ENCODE data around the gene PCDHGB4. TPM values are rescaled to one million over a fixed set of nuclear protein-coding genes. Genes with fewer than 3 reads are reported as not detected.

The PCDHGB4 gene
- total RNA-seq, 1 experiment from 2014 or later = 0.63 TPM

GRCh38 chr5:141412854-141413539 is 25.5 kb downstream of the PCDHGB4 start, which contains the start of gene PCDHGA10:
Gene PCDHGA10 (plus strand): TSS chr5:141412987. CDS start chr5:141413176, 189 bp downstream.

GRCh38 chr5:141417494-141418172 is 30.1 kb downstream of the PCDHGB4 start, which contains the start of gene PCDHGB7:
Gene PCDHGB7 (plus strand): TSS chr5:141417677. CDS start chr5:141417860, 183 bp downstream.

DNA sequence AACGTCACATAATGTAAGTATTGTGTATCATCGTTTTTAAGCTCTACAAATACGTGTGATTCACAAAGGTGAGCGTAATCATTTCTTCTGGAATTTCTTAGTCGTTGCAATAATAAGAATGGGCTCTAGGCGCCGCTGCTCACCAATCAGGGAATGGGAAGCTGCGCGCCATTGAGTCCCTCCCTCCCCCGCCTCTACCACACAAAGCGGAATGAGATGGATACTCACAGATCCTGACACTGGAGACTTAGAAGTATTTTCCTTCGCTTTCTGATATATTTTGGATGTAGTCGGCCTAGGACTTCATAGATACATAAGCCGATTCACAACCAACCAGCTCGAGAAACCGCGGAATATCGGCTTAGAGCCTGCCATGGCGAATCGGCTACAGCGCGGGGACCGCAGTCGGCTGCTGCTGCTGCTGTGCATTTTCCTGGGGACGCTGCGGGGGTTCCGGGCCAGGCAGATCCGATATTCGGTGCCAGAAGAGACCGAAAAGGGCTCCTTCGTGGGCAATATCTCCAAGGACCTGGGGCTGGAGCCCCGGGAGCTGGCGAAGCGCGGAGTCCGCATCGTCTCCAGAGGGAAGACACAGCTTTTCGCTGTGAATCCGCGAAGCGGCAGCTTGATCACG is 33.5 kb downstream of the PCDHGB4 start, which contains the start of gene PCDHGA11:
Gene PCDHGA11, plus strand, starts transcription at position 197 of the 634 bp plus-strand sequence. Its CDS starts 177 bp downstream, at position 374.

DNA sequence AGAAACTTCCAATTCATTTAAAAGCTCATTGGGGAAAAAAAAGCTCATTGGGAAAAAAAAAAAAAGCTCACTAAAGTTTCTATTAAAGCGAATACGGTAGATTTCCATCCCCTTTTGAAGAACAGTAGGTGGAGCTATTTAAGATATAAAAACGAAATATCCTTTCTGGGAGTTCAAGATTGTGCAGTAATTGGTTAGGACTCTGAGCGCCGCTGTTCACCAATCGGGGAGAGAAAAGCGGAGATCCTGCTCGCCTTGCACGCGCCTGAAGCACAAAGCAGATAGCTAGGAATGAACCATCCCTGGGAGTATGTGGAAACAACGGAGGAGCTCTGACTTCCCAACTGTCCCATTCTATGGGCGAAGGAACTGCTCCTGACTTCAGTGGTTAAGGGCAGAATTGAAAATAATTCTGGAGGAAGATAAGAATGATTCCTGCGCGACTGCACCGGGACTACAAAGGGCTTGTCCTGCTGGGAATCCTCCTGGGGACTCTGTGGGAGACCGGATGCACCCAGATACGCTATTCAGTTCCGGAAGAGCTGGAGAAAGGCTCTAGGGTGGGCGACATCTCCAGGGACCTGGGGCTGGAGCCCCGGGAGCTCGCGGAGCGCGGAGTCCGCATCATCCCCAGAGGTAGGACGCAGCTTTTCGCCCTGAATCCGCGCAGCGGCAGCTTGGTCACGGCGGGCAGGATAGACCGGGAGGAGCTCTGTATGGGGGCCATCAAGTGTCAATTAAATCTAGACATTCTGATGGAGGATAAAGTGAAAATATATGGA is 43.0 kb downstream of the PCDHGB4 start, which contains the start of gene PCDHGA12:
Gene PCDHGA12, plus strand, starts transcription at position 176 of the 782 bp plus-strand sequence. Its CDS starts 253 bp downstream, at position 429.

Other genes starting within 250 kb of the PCDHGB4 start
- 0.74 to 1.2 TPM (median 0.88 TPM) in 5 replicates for gene PCDHB6, start 237.6 kb upstream of the PCDHGB4 start, total RNA-seq (2022; extraction: Qiagen RNA extraction)
- gene PCDHB7, start 215.1 kb upstream of the PCDHGB4 start, total RNA-seq (2022; extraction: Qiagen RNA extraction) = 0.02 TPM in 1 of 5 replicates, not detected in the others
- 0.15 to 0.41 TPM (median 0.29 TPM) in 5 replicates for gene PCDHB8, start 209.9 kb upstream of the PCDHGB4 start, total RNA-seq (2022; extraction: Qiagen RNA extraction)
- gene PCDHB16, start 205.3 kb upstream of the PCDHGB4 start, total RNA-seq (2022; extraction: Qiagen RNA extraction) = 0.05 to 0.15 TPM (median 0.09 TPM) in 5 replicates
- gene PCDHB9, start 200.5 kb upstream of the PCDHGB4 start, total RNA-seq (2022; extraction: Qiagen RNA extraction) = 0.02 to 0.07 TPM in 2 of 5 replicates, not detected in the others
- 0.06 to 0.08 TPM (median 0.07 TPM) in 3 of 5 replicates, not detected in the others for gene PCDHB10, start 195.3 kb upstream of the PCDHGB4 start, total RNA-seq (2022; extraction: Qiagen RNA extraction)
- 0.07 to 0.08 TPM (median 0.07 TPM) in 4 of 5 replicates, not detected in the other for gene PCDHB11, start 188.1 kb upstream of the PCDHGB4 start, total RNA-seq (2022; extraction: Qiagen RNA extraction)
- 0.03 to 0.05 TPM in 2 of 5 replicates, not detected in the others for gene PCDHB12, start 179.0 kb upstream of the PCDHGB4 start, total RNA-seq (2022; extraction: Qiagen RNA extraction)
- gene PCDHB13, start 173.8 kb upstream of the PCDHGB4 start, total RNA-seq (2022; extraction: Qiagen RNA extraction) = 0.04 to 0.09 TPM (median 0.07 TPM) in 5 replicates
- 0.01 to 0.09 TPM (median 0.06 TPM) in 5 replicates for gene PCDHB14, start 164.4 kb upstream of the PCDHGB4 start, total RNA-seq (2022; extraction: Qiagen RNA extraction)
- gene PCDHB15, start 142.3 kb upstream of the PCDHGB4 start, total RNA-seq (2022; extraction: Qiagen RNA extraction) = 0.05 to 0.16 TPM (median 0.05 TPM) in 5 replicates
- gene SLC25A2, start 83.6 kb upstream of the PCDHGB4 start, total RNA-seq (2022; extraction: Qiagen RNA extraction) = not detected in 5 replicates
- gene TAF7, start 66.9 kb upstream of the PCDHGB4 start, total RNA-seq (2022; extraction: Qiagen RNA extraction) = 61.8 to 74.9 TPM (median 70.3 TPM) in 5 replicates
- gene PCDHGA1, start 57.2 kb upstream of the PCDHGB4 start, total RNA-seq (2022; extraction: Qiagen RNA extraction) = 0.22 to 0.32 TPM (median 0.26 TPM) in 5 replicates
- 0.46 to 0.83 TPM (median 0.69 TPM) in 5 replicates for gene PCDHGA2, start 48.9 kb upstream of the PCDHGB4 start, total RNA-seq (2022; extraction: Qiagen RNA extraction)
- 0.02 to 0.05 TPM (median 0.03 TPM) in 4 of 5 replicates, not detected in the other for gene PCDHGA3, start 43.9 kb upstream of the PCDHGB4 start, total RNA-seq (2022; extraction: Qiagen RNA extraction)
- 1.5 to 2.2 TPM (median 1.8 TPM) in 5 replicates for gene PCDHGB1, start 37.6 kb upstream of the PCDHGB4 start, total RNA-seq (2022; extraction: Qiagen RNA extraction)
- 0.08 to 0.21 TPM (median 0.14 TPM) in 5 replicates for gene PCDHGA4, start 32.7 kb upstream of the PCDHGB4 start, total RNA-seq (2022; extraction: Qiagen RNA extraction)
- 0.05 to 0.16 TPM (median 0.11 TPM) in 5 replicates for gene PCDHGB2, start 27.7 kb upstream of the PCDHGB4 start, total RNA-seq (2022; extraction: Qiagen RNA extraction)
- gene PCDHGA5, start 23.5 kb upstream of the PCDHGB4 start, total RNA-seq (2022; extraction: Qiagen RNA extraction) = 0.09 to 0.21 TPM (median 0.15 TPM) in 5 replicates
- gene PCDHGB3, start 17.5 kb upstream of the PCDHGB4 start, total RNA-seq (2022; extraction: Qiagen RNA extraction) = 0.09 to 0.43 TPM (median 0.21 TPM) in 5 replicates
- 0.12 to 0.32 TPM (median 0.29 TPM) in 5 replicates for gene PCDHGA6, start 13.8 kb upstream of the PCDHGB4 start, total RNA-seq (2022; extraction: Qiagen RNA extraction)
- gene PCDHGA7, start 5.0 kb upstream of the PCDHGB4 start, total RNA-seq (2022; extraction: Qiagen RNA extraction) = 0.73 to 1.1 TPM (median 0.95 TPM) in 5 replicates
- gene PCDHGA8, start 4.9 kb downstream of the PCDHGB4 start, total RNA-seq (2022; extraction: Qiagen RNA extraction) = 0.03 to 0.05 TPM (median 0.04 TPM) in 3 of 5 replicates, not detected in the others
- gene PCDHGB5, start 10.2 kb downstream of the PCDHGB4 start, total RNA-seq (2022; extraction: Qiagen RNA extraction) = 2.0 to 2.7 TPM (median 2.5 TPM) in 5 replicates
- 0.04 to 0.07 TPM (median 0.05 TPM) in 4 of 5 replicates, not detected in the other for gene PCDHGA9, start 15.1 kb downstream of the PCDHGB4 start, total RNA-seq (2022; extraction: Qiagen RNA extraction)
- 0.08 to 0.15 TPM (median 0.13 TPM) in 5 replicates for gene PCDHGB6, start 20.3 kb downstream of the PCDHGB4 start, total RNA-seq (2022; extraction: Qiagen RNA extraction)
- 0.02 TPM in 2 of 5 replicates, not detected in the others for gene PCDHGA10, start 25.3 kb downstream of the PCDHGB4 start, total RNA-seq (2022; extraction: Qiagen RNA extraction)
- gene PCDHGB7, start 30.0 kb downstream of the PCDHGB4 start, total RNA-seq (2022; extraction: Qiagen RNA extraction) = 0.02 to 0.11 TPM (median 0.07 TPM) in 5 replicates
- 0.02 to 0.03 TPM in 2 of 5 replicates, not detected in the others for gene PCDHGA11, start 33.4 kb downstream of the PCDHGB4 start, total RNA-seq (2022; extraction: Qiagen RNA extraction)
- gene PCDHGA12, start 42.8 kb downstream of the PCDHGB4 start, total RNA-seq (2022; extraction: Qiagen RNA extraction) = not detected in 5 replicates
- gene PCDHGC3, start 88.3 kb downstream of the PCDHGB4 start, total RNA-seq (2022; extraction: Qiagen RNA extraction) = 6.1 to 7.2 TPM (median 6.6 TPM) in 5 replicates
- gene PCDHGC4, start 97.3 kb downstream of the PCDHGB4 start, total RNA-seq (2022; extraction: Qiagen RNA extraction) = not detected in 5 replicates
- 0.03 TPM in 1 of 5 replicates, not detected in the others for gene PCDHGC5, start 101.4 kb downstream of the PCDHGB4 start, total RNA-seq (2022; extraction: Qiagen RNA extraction)
- gene DIAPH1, start 231.3 kb downstream of the PCDHGB4 start, total RNA-seq (2022; extraction: Qiagen RNA extraction) = 92.7 to 102 TPM (median 96.0 TPM) in 5 replicates
- 46.9 to 49.8 TPM (median 48.3 TPM) in 5 replicates for gene HDAC3, start 249.2 kb downstream of the PCDHGB4 start, total RNA-seq (2022; extraction: Qiagen RNA extraction)
- gene RELL2, start 249.3 kb downstream of the PCDHGB4 start, total RNA-seq (2022; extraction: Qiagen RNA extraction) = 3.0 to 4.2 TPM (median 3.8 TPM) in 5 replicates

Measured in A549 treated with dexamethasone at 1 μM for 4 hours (cell line).